ENCODE measurements around the gene COL9A3.

Gene COL9A3

GRCh38 chr20:62772990-62773844 lies 43.6 kb upstream of the COL9A3 start:
- TF ChIP-seq EZH2phosphoT487 (conservative IDR thresholded peaks at IDR 0.05; ENCODE audit: low read length) (no peak), CTCF (IDR thresholded peaks at IDR 0.05; ENCODE audit: insufficient read depth, low read length, poor library complexity, severe bottlenecking) (no peak)
- Histone ChIP-seq H3K4me3 (ENCODE audit: insufficient read depth, low read length, poor library complexity, severe bottlenecking) (no peak overlapping the region), H3K79me2 (ENCODE audit: insufficient read depth, low read length) (no peaks in the 10 kb centered on the region), H3K36me3 (ENCODE audit: low read length) (no peaks in the 10 kb centered on the region), H3K27ac (ENCODE audit: low read depth, low read length) (no peak overlapping the region), H3K9me2 (replicated peaks; ENCODE audit: insufficient read depth, low read length) (no peaks in the 10 kb centered on the region), H3K9me3 (ENCODE audit: insufficient read depth, low read length) (no peaks in the 10 kb centered on the region), H4K20me1 (ENCODE audit: low read depth, low read length) (no peaks in the 10 kb centered on the region), H2AFZ (ENCODE audit: low read depth, low read length, severe bottlenecking) (no peak overlapping the region), H3K27me3 (ENCODE audit: low read length) (no peaks in the 10 kb centered on the region), H3F3A (ENCODE audit: insufficient read depth) (no peaks in the 10 kb centered on the region), H3K4me2 (ENCODE audit: low read depth, low read length, poor library complexity, severe bottlenecking) (no peak overlapping the region), H3K9ac (ENCODE audit: low read length) (no peak overlapping the region)

GRCh38 chr20:62773845-62774714 lies 42.8 kb upstream of the COL9A3 start:
- Histone ChIP-seq H3K4me2 (ENCODE audit: low read depth, low read length, poor library complexity, severe bottlenecking) (no peak overlapping the region), H3K27me3 (ENCODE audit: low read length) (no peaks in the 10 kb centered on the region), H4K20me1 (ENCODE audit: low read depth, low read length) (no peaks in the 10 kb centered on the region), H3K9me2 (replicated peaks; ENCODE audit: insufficient read depth, low read length) (no peaks in the 10 kb centered on the region), H3K79me2 (ENCODE audit: insufficient read depth, low read length) (no peaks in the 10 kb centered on the region), H3F3A (ENCODE audit: insufficient read depth) (no peaks in the 10 kb centered on the region), H3K4me3 (ENCODE audit: insufficient read depth, low read length, poor library complexity, severe bottlenecking) (no peak overlapping the region), H3K9me3 (ENCODE audit: insufficient read depth, low read length) (no peaks in the 10 kb centered on the region), H3K27ac (ENCODE audit: low read depth, low read length) (no peak overlapping the region), H3K36me3 (ENCODE audit: low read length) (no peaks in the 10 kb centered on the region), H3K9ac (ENCODE audit: low read length) (no peak overlapping the region), H2AFZ (ENCODE audit: low read depth, low read length, severe bottlenecking) (no peak overlapping the region)
- no peak for TF ChIP-seq CTCF (IDR thresholded peaks at IDR 0.05; ENCODE audit: insufficient read depth, low read length, poor library complexity, severe bottlenecking)
- no peak for TF ChIP-seq EZH2phosphoT487 (conservative IDR thresholded peaks at IDR 0.05; ENCODE audit: low read length)

- H3K36me3 ChIP-seq (ENCODE audit: low read length): no peaks in the 10 kb centered on the region
- H3K79me2 ChIP-seq (ENCODE audit: insufficient read depth, low read length): no peaks in the 10 kb centered on the region
- H3K9me3 ChIP-seq (ENCODE audit: insufficient read depth, low read length): no peaks in the 10 kb centered on the region
- H3K9ac ChIP-seq (ENCODE audit: low read length): no peak overlapping the region
- H3K4me2 ChIP-seq (ENCODE audit: low read depth, low read length, poor library complexity, severe bottlenecking): no peak overlapping the region
- H3F3A ChIP-seq (ENCODE audit: insufficient read depth): no peaks in the 10 kb centered on the region
- no peaks in the 10 kb centered on the region for H3K27me3 ChIP-seq (ENCODE audit: low read length)
- no peaks in the 10 kb centered on the region for H4K20me1 ChIP-seq (ENCODE audit: low read depth, low read length)
- H2AFZ ChIP-seq (ENCODE audit: low read depth, low read length, severe bottlenecking): no peak overlapping the region
- H3K27ac ChIP-seq (ENCODE audit: low read depth, low read length): no peak overlapping the region
- H3K9me2 ChIP-seq (replicated peaks; ENCODE audit: insufficient read depth, low read length): no peaks in the 10 kb centered on the region
- H3K4me3 ChIP-seq (ENCODE audit: insufficient read depth, low read length, poor library complexity, severe bottlenecking): no peak overlapping the region
- TF ChIP-seq EZH2phosphoT487 (conservative IDR thresholded peaks at IDR 0.05; ENCODE audit: low read length) (no peak), CTCF (IDR thresholded peaks at IDR 0.05; ENCODE audit: insufficient read depth, low read length, poor library complexity, severe bottlenecking) (no peak)
Measured at GRCh38 chr20:62774762-62775161, 42.1 kb upstream of the COL9A3 start.

Data from SU-DHL-6 (cell line).